CD4-positive, alpha-beta T cell treated with Interferon alpha-2 for 1 hour (primary cell): Measurements from ENCODE around the gene PRKCH.
A peak's percentile ranks its signal among the peaks of the same experiment; 100 is the strongest.
"Not testable (repeated sequence)": the region's sequence is repeated elsewhere in the genome, so short reads cannot be mapped to it uniquely, and the experiment has no call there.

ENCODE experiments used
- DNase-seq, 2 donors: peaks; one replicate each; pipeline ENCODE4 v3.0.0-alpha.2; 2020 to 2022

Gene PRKCH

GRCh38 chr14:61517911-61518384, 196.6 kb downstream of the PRKCH start:
- no peak for DNase-seq

DNA sequence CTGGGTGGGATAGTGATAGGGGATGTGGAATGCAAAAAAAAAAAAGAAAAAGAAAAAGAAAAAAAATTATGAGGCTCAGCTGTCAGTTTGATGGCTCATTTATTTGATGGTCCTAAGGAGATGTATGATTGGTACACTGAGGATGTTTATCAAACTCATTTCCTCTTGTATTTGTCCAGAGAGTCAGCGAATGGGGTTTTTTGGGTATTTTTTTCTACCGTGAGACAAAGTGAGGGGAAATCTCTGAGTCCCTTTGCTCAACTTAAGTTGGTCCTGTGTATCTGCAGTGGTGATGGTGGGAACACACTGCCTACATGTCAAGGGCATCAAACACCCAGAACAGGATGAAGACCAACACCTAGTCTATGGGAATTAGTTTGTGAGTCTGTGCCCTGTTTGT, 197.0 kb downstream of the PRKCH start:
- no peak for DNase-seq

DNA sequence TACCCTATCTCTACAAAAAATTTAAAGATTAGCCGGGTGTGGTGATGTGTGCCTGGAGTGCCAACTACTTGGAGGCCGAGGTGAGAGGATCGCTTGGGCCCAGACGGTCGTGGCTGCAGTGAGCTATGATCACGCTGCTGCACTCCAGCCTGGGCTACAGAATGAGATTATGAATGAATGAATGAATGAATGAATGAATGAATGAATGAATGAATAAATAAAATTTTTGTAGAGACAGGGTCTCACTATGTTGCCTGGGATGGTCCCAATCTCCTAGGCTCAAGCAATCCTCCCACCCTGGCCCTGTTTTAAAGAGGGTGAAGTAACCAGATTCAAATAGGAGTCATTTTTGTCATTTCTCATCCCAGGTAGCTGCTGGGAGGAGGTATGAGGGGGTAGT, 197.7 kb downstream of the PRKCH start:
- DNase-seq = no peak

DNA sequence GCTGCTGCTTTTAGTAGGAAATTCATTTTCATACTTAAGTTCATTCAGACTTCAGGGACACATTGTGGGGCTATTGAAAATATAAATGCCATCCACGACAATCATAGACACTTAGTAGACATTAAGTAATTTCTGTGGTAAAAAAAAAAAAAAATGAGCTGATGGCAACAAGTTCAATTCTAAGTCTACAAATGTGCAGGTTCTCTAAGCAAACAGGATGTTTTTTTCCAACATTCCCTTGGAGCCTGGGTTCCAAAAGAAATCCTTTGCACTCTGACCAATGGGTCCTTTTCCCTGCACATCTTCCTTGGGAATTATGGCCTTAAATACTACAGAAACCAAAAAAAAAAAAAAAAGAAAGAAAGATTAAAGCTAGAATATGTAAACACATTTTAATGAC, 198.4 kb downstream of the PRKCH start:
- DNase-seq = no peak

DNA sequence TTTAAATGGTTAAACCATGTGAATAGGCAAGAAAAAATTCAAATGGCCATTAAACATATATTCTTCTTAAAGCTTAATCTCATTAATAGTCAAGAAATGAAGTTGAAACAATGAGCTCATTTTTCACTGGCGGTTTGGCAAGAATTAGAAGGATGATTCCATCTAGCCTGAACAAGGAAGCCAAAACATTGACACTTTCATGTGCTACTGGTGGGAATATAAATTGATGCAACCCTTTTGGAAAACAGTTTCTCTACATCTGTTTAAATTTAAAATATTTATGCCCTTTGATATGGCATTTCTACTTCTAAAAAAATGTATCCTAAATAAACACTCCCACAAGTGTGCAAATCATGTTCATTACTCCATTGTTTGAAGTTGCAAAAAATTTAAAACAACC, 199.2 kb downstream of the PRKCH start:
- DNase-seq = no peak

- no peak for DNase-seq
Observed at GRCh38 chr14:61521773-61522172, 200.4 kb downstream of the PRKCH start.

DNA sequence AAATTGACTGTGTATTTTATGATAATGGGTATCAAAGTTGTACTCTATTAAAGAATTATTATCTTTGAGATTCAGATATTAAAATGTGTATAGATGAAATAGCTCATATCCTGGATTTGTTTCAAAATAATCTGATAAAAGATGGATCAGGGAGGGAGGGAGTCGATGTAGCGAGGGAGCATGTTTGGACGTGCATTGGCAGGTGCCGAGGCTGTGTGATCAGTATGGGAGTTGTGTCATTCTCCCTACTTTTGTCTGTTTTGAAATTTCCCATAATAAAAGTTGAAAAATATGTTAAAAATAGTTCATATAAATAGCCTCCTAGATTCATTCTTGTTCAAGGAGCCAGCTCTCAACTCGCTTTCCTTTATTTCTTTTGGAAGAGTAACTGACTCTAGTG, 202.4 kb downstream of the PRKCH start:
- no peak for DNase-seq

- DNase-seq = no peak
Observed at GRCh38 chr14:61524211-61524806, 202.9 kb downstream of the PRKCH start.

DNA sequence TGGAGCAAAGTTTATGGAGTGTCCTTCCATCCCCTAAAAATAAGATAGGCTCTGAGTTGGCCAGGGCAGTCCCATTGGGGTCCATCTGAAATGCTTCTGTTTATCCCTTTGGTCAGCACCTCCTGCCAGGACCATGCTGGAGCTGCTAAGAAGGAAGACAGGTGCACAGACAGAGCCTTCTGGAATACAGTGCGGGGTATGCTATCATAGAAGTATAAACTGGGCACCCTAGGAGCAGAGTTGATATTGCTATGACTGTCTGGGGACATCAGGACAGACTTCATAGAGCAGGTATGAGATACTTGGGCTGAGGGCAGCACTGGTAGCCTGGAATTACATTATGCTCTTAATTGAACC, 203.5 kb downstream of the PRKCH start:
- no peak for DNase-seq

- DNase-seq = peak; percentile 58 to 78
Observed at GRCh38 chr14:61525293-61526011, 204.1 kb downstream of the PRKCH start.

DNA sequence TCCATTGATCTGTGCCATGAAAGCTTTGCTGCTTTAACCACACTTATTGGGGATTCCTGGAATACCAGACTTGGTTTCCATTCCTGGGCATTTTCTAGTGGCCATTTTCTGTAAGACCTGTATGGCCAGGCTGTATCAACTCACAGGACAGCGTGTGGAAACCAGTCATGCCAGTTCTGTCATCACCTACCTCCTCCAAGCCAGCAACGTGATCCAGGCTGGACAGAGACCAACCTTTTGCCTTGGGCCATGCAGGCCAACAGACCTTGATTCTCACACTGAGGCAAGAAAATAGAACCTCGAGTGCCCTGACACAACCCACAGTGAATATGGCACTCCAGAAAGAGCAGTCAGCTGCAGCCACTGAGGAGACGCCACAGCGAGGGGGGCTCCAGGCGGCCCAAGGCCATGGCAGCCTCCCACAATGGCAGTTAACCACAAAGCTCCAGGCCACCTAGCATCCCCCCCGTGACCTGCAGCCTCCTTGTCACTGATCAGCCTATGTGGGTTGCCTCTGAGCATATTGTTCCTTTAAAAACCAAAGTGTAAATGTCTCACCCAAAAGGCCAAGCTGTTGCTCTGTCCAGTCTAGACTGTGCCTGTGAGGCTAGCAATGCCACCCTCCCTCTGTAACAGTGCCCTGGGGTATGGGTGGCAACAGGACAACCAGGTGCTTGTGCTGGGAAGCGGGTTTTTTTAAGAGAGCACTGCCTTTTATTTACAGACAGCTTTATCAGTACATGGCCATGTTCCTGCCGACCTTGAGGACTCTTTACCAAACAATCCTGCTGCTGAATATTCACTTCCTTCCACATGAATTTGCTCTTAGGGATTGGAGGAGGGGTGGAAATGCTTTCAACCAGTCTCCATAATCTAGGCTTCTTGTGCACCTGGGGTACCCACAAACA, 205.3 kb downstream of the PRKCH start:
- no peak for DNase-seq

DNA sequence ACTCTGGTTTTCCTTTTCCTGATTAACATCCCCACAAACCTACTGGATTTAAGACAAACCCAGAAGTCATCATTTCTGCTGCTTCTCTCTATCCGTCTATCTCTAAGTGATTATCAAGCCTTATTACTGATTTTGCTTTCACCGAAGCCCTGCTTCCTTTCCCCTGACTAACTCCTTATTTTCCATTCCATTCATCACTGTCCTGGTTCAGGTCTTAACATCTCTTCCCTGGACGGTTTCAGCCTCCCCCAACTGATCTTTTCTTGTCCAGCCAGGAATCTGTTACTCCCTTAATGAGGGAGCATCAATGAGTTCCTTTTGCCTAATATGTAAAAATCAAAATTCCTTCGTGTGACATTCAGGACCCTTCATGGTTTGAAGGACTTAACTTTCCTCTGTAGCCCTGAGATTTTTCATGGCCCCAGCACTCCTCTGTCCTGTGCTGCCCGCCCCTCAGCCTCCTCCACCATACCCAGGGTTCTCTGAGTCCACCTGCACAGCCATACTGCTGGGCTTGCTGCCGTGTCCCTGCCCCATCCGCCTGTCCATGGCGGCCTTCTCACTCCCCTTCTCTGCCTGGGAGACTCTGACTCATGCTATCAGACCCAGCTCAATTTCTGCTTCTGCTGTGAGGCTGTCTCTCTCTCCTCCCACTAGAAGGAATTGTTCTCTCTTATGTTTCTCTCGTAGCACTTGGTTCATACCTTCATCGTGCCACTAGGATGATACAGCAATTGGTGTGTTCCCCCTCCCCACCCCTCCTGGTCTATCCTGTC, 206.1 kb downstream of the PRKCH start:
- no peak for DNase-seq

DNA sequence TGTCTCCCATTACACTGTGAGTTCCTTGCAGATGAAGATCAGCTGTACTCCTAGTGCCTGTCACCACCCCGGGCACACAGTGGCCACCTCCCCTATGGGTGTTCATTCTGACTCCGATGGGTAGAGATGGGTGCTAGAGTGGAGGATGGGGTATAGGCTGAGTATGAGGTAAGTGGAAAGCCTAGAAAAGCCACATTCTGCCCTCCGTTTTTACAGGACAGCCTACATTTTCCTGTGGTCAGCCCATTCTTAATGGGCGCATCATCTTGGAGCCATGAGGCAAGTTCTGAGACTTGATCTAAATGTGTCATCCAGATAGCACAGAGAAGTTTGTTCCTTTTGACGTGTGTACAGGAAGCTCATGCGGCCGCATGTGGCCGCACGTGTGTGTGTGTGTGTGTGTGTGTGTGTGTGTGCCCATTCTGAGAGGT, 207.2 kb downstream of the PRKCH start:
- peak in 1 of 2 donors; percentile 27 for DNase-seq

- DNase-seq = not testable (repeated sequence)
Observed at GRCh38 chr14:61529360-61529759, 208.0 kb downstream of the PRKCH start.

DNA sequence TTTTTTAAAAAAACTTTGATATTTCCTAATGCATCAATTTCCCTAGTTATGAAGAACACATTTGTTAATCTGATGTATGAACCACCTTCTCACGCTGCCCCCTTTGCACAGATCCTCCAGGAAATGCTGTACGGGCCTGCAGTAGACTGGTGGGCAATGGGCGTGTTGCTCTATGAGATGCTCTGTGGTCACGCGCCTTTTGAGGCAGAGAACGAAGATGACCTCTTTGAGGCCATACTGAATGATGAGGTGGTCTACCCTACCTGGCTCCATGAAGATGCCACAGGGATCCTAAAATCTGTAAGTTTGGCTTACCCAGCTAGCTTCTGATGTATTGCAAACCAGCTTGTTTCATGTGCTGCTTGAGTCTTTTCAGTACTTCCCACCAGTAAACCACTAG, 208.9 kb downstream of the PRKCH start:
- DNase-seq = no peak

- DNase-seq = no peak
Observed at GRCh38 chr14:61530896-61531295, 209.5 kb downstream of the PRKCH start.

DNA sequence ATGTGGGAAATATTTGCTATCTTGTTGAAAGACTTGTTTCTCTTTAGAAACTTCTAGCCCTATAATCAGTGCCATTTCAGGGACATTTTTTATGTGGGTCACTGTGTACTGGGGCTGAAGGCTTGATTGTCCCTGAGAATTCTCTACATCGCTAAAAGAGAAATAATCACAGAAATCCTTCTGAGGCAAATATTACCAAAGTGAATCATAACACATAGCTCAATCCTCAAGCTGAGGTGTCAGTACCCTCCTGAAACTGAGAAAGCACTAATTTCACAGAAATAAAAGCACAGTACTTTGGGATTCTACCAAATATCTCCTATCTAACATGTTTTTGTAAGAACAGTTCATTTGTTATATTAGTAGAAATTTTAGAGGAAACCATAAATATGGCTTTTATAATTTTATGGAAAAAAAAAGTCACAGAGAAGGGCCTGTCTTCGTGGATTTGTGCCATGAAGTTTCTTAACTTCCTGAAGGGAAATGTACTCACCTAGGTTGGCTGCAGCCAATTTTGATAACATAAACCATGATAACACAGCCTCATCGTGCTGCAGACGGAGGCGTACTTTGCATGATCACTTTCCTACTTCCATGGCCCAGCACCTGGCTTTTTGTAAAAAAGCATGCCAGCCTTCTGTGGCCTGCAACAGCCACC, 210.2 kb downstream of the PRKCH start:
- no peak for DNase-seq

DNA sequence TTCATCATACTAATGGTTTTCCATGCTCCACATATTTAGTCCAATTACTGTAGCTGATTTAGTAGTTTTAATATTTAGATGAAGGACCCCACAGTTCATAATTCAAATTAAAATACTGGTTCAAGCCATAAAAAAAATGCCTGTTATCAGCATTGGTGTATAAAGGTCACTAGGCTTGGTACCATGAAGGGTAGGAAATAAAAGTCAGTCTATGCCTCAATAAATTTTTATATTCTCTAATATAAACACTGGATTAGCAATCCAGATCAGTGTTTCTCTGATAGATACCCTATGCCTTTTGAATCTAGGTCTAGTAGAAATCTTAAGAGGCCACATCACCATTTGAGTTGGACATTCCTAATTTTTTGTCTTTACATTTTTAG, 210.7 kb downstream of the PRKCH start:
- no peak for DNase-seq

DNA sequence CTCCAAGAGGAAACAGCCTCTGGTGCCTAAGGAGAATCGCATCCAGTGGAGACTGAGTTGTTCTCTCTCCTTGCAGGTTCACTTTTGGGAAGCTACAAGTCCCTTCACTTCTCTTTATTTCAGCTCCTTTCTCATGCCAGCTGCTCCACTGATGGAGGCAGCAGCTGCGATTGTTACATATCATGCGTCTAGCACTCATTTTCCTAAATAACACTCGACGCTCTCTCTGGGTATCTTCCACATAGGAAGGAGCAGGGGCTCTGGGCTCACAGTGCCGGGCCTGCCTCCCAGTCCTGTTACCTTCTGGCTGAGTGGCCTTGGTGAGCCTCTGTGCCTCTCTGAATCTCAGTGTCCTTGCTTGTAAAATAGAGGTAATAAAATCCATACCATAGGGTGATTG, 211.4 kb downstream of the PRKCH start:
- no peak for DNase-seq

DNA sequence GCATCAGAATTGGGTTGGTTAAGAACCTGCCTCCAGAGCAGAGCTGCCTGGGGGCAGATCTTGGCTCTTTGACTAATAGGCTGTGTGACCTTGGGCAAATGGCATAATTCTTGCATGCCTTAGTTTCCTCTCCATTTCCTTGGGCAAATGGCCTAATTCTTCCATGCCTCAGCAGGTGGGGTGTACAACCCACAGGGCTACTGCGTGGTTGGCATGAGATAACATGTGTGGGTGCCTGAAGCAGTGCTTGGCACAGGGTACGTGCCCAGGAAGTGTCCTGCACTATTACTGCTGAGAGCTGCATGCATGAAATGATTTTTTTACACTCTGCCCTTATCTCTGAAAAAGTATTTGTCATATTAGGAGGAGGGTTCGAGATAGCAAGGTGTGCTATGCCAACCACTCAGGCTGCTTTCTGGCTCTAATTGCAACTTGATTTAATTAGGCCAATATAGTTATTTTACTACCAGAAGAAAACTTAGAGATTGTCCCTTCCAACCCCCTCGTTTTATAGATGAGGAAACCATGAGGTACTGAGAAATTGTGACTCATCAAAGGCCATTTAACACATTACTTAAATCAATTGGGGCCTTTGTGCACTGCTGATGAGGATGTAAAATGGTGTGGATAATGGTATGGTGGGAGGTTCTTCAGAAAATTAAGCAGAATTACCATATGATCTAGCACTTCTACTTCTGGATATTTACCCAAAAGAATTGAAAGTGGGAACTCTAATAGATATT, 212.3 kb downstream of the PRKCH start:
- DNase-seq = no peak

- no peak for DNase-seq
Observed at GRCh38 chr14:61535032-61535431, 213.7 kb downstream of the PRKCH start.

DNA sequence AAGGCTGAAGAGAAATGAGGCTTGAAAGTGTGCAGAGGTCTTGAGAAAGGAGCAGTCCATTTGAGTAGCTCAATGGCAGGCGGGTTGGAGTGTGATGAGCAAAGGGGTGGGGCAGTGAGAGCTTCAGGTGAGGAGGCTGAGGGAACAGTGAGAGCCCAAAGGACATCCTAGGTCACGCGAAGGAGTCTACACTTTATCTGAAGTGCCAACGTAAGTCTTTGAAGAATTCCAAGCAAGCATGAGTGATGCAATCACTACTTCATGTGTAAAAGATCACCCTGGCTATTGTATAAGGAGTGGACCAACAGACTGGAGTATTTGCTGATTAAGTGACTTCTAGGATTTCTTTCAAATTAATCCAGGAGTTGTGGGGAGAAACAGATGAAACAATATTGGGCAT, 214.1 kb downstream of the PRKCH start:
- no peak for DNase-seq
